H1 (cell line): ENCODE data around the gene DYDC2. TPM values are rescaled to one million over a fixed set of nuclear protein-coding genes. Genes with fewer than 3 reads are reported as not detected.

Source experiments
- CTCF ChIA-PET: fragments of 300-600 bp; sonication (Branson Sonifier 250); formaldehyde crosslinking; loops from one replicate; lab custom pipeline; 2021; ENCODE audit not compliant: partially characterized antibody; lab: Charles Lee
- POLR2A ChIA-PET: fragments of 300-600 bp; sonication (Branson Sonifier 250); formaldehyde crosslinking; loops from one replicate; lab custom pipeline; 2021; ENCODE audit warnings: inconsistent platforms; ENCODE audit not compliant: partially characterized antibody; lab: Charles Lee
- DNase-seq, 2 experiments: peaks; one replicate each; pipeline versions ENCODE4 v3.0.0 to v3.0.0-alpha.2; 2010 to 2022; ENCODE audit warnings: low spot score in 2 of 2, low read depth in 1 of 2, mixed read lengths in 1 of 2
- FAIRE-seq: peaks from 2 replicates; lab custom pipeline; 2011; peaks lifted over from hg19 to GRCh38; lab: Jason Lieb, UNC
- H2AFZ ChIP-seq: 2 replicates; pipeline ENCODE4 v1.8.1; 2012; ENCODE audit warnings: low read length, inconsistent platforms
- H2AK5ac ChIP-seq: 2 replicates; pipeline ENCODE4 v1.6.1; 2013; ENCODE audit warnings: low read depth, low read length
- H2BK120ac ChIP-seq: replicated peaks from 2 replicates; pipeline ENCODE3; 2013; ENCODE audit warnings: low read depth, low read length, inconsistent platforms
- H2BK12ac ChIP-seq: 2 replicates; pipeline ENCODE4 v1.6.1; 2013; ENCODE audit warnings: low read depth, low read length
- H2BK15ac ChIP-seq: 2 replicates; pipeline ENCODE4 v1.6.1; 2013; ENCODE audit warnings: low read length
- H2BK20ac ChIP-seq: 2 replicates; pipeline ENCODE4 v1.6.1; 2013; ENCODE audit warnings: low read length
- H2BK5ac ChIP-seq: 2 replicates; pipeline ENCODE4 v1.6.1; 2013; ENCODE audit warnings: low read depth, low read length
- H3K14ac ChIP-seq: 2 replicates; pipeline ENCODE4 v1.6.1; 2013; ENCODE audit warnings: inconsistent platforms; ENCODE audit not compliant: insufficient read length
- H3K18ac ChIP-seq: 2 replicates; pipeline ENCODE4 v1.6.1; 2013; ENCODE audit warnings: low read length; ENCODE audit errors: extremely low read depth
- H3K23ac ChIP-seq: 2 replicates; pipeline ENCODE4 v1.6.1; 2013; ENCODE audit warnings: inconsistent platforms; ENCODE audit not compliant: insufficient read length
- H3K23me2 ChIP-seq: 2 replicates; pipeline ENCODE4 v1.6.1; 2013; ENCODE audit warnings: low read depth, low read length
- H3K27ac ChIP-seq: 2 replicates; pipeline ENCODE4 v1.6.1; 2011; ENCODE audit warnings: low read depth, low read length, inconsistent platforms
- H3K27me3 ChIP-seq, 4 experiments: replicated peaks in 1 of 4; 1 replicate in 1 of 4; 2 replicates in 3 of 4; pipeline versions ENCODE4 v1.6.1 to v1.8.1; 2011 to 2013; ENCODE audit warnings: low read length in 3 of 4, mild to moderate bottlenecking in 3 of 4, inconsistent platforms in 2 of 4, mixed read lengths in 2 of 4, moderate library complexity in 1 of 4; ENCODE audit not compliant: control insufficient read depth in 3 of 4, insufficient read depth in 3 of 4; ENCODE audit errors: extremely low read depth in 1 of 4
- H3K36me3 ChIP-seq, 4 experiments: 2 replicates each; pipeline versions ENCODE4 v1.6.1 to v1.8.1; 2011 to 2013; ENCODE audit warnings: mild to moderate bottlenecking in 4 of 4, low read length in 3 of 4, moderate library complexity in 2 of 4, control low read depth in 1 of 4, inconsistent platforms in 1 of 4; ENCODE audit not compliant: insufficient read depth in 4 of 4, control insufficient read depth in 2 of 4
- H3K4ac ChIP-seq: replicated peaks from 2 replicates; pipeline ENCODE3; 2013; ENCODE audit warnings: low read length, low read depth, mixed read lengths, inconsistent platforms; ENCODE audit not compliant: insufficient read length
- H3K4me1 ChIP-seq, 4 experiments: replicated peaks in 1 of 4; 1 replicate in 1 of 4; 2 replicates in 3 of 4; pipeline versions ENCODE4 v1.6.1 to v1.8.1; 2011 to 2013; ENCODE audit warnings: low read length in 3 of 4, inconsistent platforms in 2 of 4, mixed read lengths in 1 of 4; ENCODE audit not compliant: insufficient read depth in 4 of 4, control insufficient read depth in 3 of 4
- H3K4me2 ChIP-seq, 2 experiments: 2 replicates each; pipeline versions ENCODE4 v1.6.1 to v1.8.1; 2011 to 2013; ENCODE audit warnings: low read depth in 2 of 2, low read length in 2 of 2, control low read depth in 1 of 2, inconsistent platforms in 1 of 2, mild to moderate bottlenecking in 1 of 2; ENCODE audit not compliant: insufficient read depth in 1 of 2
- H3K4me3 ChIP-seq, 4 experiments: fragments of 200-600, 300-600 bp in 1 of 4; sonication (generic), shearing (Covaris generic), sonication (Bioruptor Twin) in 1 of 4; 2 replicates each; pipeline versions ENCODE4 v1.5.1 to v1.8.1; 2011 to 2016; ENCODE audit warnings: low read length in 4 of 4, low read depth in 3 of 4, control low read depth in 2 of 4, inconsistent platforms in 2 of 4, mild to moderate bottlenecking in 2 of 4, mixed read lengths in 1 of 4, moderate library complexity in 1 of 4; ENCODE audit not compliant: insufficient read depth in 2 of 4; ENCODE audit errors: extremely low read depth in 1 of 4
- H3K56ac ChIP-seq: replicated peaks from 2 replicates; pipeline ENCODE3; 2013; ENCODE audit warnings: low read depth, mild to moderate bottlenecking, mixed read lengths, low read length, inconsistent platforms; ENCODE audit not compliant: insufficient read length
- H3K79me1 ChIP-seq: 2 replicates; pipeline ENCODE4 v1.6.1; 2013; ENCODE audit warnings: low read depth, low read length, control low read depth
- H3K79me2 ChIP-seq, 2 experiments: 2 replicates each; pipeline versions ENCODE4 v1.6.1 to v1.8.1; 2012 to 2013; ENCODE audit warnings: low read length in 2 of 2, mild to moderate bottlenecking in 2 of 2, inconsistent platforms in 1 of 2; ENCODE audit not compliant: insufficient read depth in 2 of 2, control insufficient read depth in 1 of 2
- H3K9ac ChIP-seq, 4 experiments: replicated peaks in 1 of 4; 1 replicate in 1 of 4; 2 replicates in 3 of 4; pipeline versions ENCODE4 v1.6.1 to v1.8.1; 2011 to 2013; ENCODE audit warnings: low read depth in 3 of 4, low read length in 3 of 4, control low read depth in 2 of 4, mild to moderate bottlenecking in 2 of 4, moderate library complexity in 2 of 4, inconsistent platforms in 1 of 4; ENCODE audit errors: extremely low read depth in 1 of 4
- H3K9me3 ChIP-seq, 2 experiments: 2 replicates each; pipeline versions ENCODE4 v1.6.1 to v1.8.1; 2012 to 2013; ENCODE audit warnings: mild to moderate bottlenecking in 2 of 2, moderate library complexity in 2 of 2, control low read depth in 1 of 2, inconsistent platforms in 1 of 2, low read depth in 1 of 2, low read length in 1 of 2, mixed read lengths in 1 of 2; ENCODE audit not compliant: insufficient read depth in 2 of 2
- H4K20me1 ChIP-seq, 2 experiments: replicated peaks in 1 of 2; 2 replicates each; pipeline versions ENCODE3 to v1.8.1; 2011 to 2013; ENCODE audit warnings: inconsistent platforms in 2 of 2, low read length in 2 of 2, mild to moderate bottlenecking in 1 of 2; ENCODE audit not compliant: insufficient read depth in 2 of 2, control insufficient read depth in 1 of 2
- H4K5ac ChIP-seq: 2 replicates; pipeline ENCODE4 v1.6.1; 2013; ENCODE audit warnings: low read length, low read depth, mixed read lengths, inconsistent platforms; ENCODE audit not compliant: insufficient read length
- H4K8ac ChIP-seq: 2 replicates; pipeline ENCODE4 v1.8.0; 2013; ENCODE audit warnings: mild to moderate bottlenecking, moderate library complexity, low read length, inconsistent platforms; ENCODE audit not compliant: insufficient read depth; ENCODE audit errors: extremely low read depth
- H4K91ac ChIP-seq: replicated peaks from 2 replicates; pipeline ENCODE3; 2013; ENCODE audit warnings: low read length, mixed read lengths, inconsistent platforms; ENCODE audit not compliant: insufficient read length
- ATF3 ChIP-seq: IDR thresholded peaks from 2 replicates; pipeline ENCODE4 v1.6.1; 2011; ENCODE audit warnings: low read depth, mild to moderate bottlenecking, low read length; ENCODE audit not compliant: insufficient read depth
- CHD1 ChIP-seq: IDR thresholded peaks from 2 replicates; pipeline ENCODE4 v1.6.1; 2012; ENCODE audit warnings: low read depth, low read length, improper control_type of control experiment
- CREB1 ChIP-seq: IDR thresholded peaks from 2 replicates; pipeline ENCODE4 v1.6.1; 2012; ENCODE audit warnings: inconsistent platforms
- CTCF ChIP-seq, 3 experiments: IDR thresholded peaks; 1 replicate in 2 of 3; 2 replicates in 1 of 3; pipeline versions ENCODE4 v1.5.1 to v1.6.1; 2011; ENCODE audit warnings: low read length in 3 of 3, mild to moderate bottlenecking in 3 of 3, inconsistent platforms in 2 of 3, low read depth in 1 of 3, moderate library complexity in 1 of 3; ENCODE audit not compliant: insufficient read depth in 1 of 3; ENCODE audit errors: control extremely low read depth in 1 of 3
- E2F6 ChIP-seq: IDR thresholded peaks from 2 replicates; pipeline ENCODE4 v1.6.1; 2012; ENCODE audit warnings: inconsistent platforms
- EZH2 ChIP-seq: fragments of 200-600 bp; sonication (generic); IDR thresholded peaks from 2 replicates; pipeline ENCODE4 v1.7.1; 2012; ENCODE audit warnings: low read depth, mild to moderate bottlenecking, moderate library complexity, low read length, inconsistent platforms; ENCODE audit not compliant: severe bottlenecking
- KDM5A ChIP-seq: fragments of 200-600 bp; IDR thresholded peaks from 2 replicates; pipeline ENCODE4 v1.7.1; 2012; ENCODE audit warnings: mild to moderate bottlenecking, low read length, inconsistent platforms, mixed read lengths
- RBBP5 ChIP-seq: IDR thresholded peaks from 2 replicates; pipeline ENCODE4 v1.7.1; 2012; ENCODE audit warnings: low read depth, mild to moderate bottlenecking, inconsistent platforms, low read length, moderate library complexity, borderline replicate concordance
- SP1 ChIP-seq: IDR thresholded peaks from 2 replicates; pipeline ENCODE4 v1.6.1; 2011; ENCODE audit warnings: low read depth, low read length
- SP2 ChIP-seq: IDR thresholded peaks from 2 replicates; pipeline ENCODE4 v1.6.1; 2012; ENCODE audit warnings: mild to moderate bottlenecking, low read length, inconsistent platforms
- YY1 ChIP-seq: IDR thresholded peaks from 2 replicates; pipeline ENCODE4 v1.6.1; 2011; ENCODE audit warnings: low read depth, mild to moderate bottlenecking, low read length
- WGBS, 2 experiments: shearing (Covaris generic) in 1 of 2; methylation state at CpG; one replicate each; pipeline versions ENCODE4 v1.1.6 to v1.1.7; 2013 to 2015; ENCODE audit warnings: low lambda C conversion rate in 2 of 2, mixed read lengths in 2 of 2, inconsistent platforms in 1 of 2, low coverage in 1 of 2, missing lambda C conversion rate in 1 of 2; ENCODE audit not compliant: insufficient replicate concordance in 2 of 2, insufficient coverage in 1 of 2, insufficient read length in 1 of 2; ENCODE audit errors: extremely low coverage in 1 of 2, missing lambda C conversion rate in 1 of 2; 5-methylcytosine and 5-hydroxymethylcytosine counted together
- polyA plus RNA-seq, 7 experiments: library from polyadenylated mRNA; depleted of rRNA in 3 of 7; stranded (reverse) in 5 of 7; unstranded in 2 of 7; fragments of >200 nt in 5 of 7; fragments of 200-250 nt in 2 of 7; gene quantifications; 1 replicate in 5 of 7; 2 replicates in 1 of 7; 4 replicates in 1 of 7; pipeline versions ENCODE4 v1.2.1 to v1.2.3, GENCODE V29; 2011 to 2013; ENCODE audit warnings: missing spikeins in 2 of 7, mixed read lengths in 2 of 7
- total RNA-seq: library from RNA; stranded (reverse); fragmentation: NEBNext Ultra II Directional; extraction: Animal tissue kit (Norgen Biotek cat#: 25700); gene quantifications from 2 replicates; pipeline ENCODE4 v1.2.1, GENCODE V29; 2021

Gene DYDC2
- total and polyA plus RNA-seq, 2 of the 8 experiments (the other 6 are each of a cell fraction or from before 2014, with no cell fraction given) = 1.5 to 5.2 TPM

- no peak overlapping the region for H2BK15ac ChIP-seq
- no peak overlapping the region for H3K56ac ChIP-seq
- H3K79me2 ChIP-seq = no peaks in the 10 kb centered on the region
- no peak overlapping the region for H2BK12ac ChIP-seq
- H3K18ac ChIP-seq = no peak overlapping the region
- WGBS, 2 experiments = 97% methylated on average over 10 of the region's 21 CpGs; no CpG with 5 or more reads in 1 of the 2 experiments
- H3K4ac ChIP-seq = no peak overlapping the region
- H3K36me3 ChIP-seq = no peaks in the 10 kb centered on the region
- H4K91ac ChIP-seq = no peak overlapping the region
- H3K27me3 ChIP-seq = no peaks in the 10 kb centered on the region
- no peak overlapping the region for H4K8ac ChIP-seq
- POLR2A ChIA-PET = no interaction called here
- no peak overlapping the region for H3K4me2 ChIP-seq
- no peak overlapping the region for H2AFZ ChIP-seq
- no peak overlapping the region for H2BK5ac ChIP-seq
- no peak overlapping the region for H3K14ac ChIP-seq
- H3K79me1 ChIP-seq = no peaks in the 10 kb centered on the region
- H2AK5ac ChIP-seq = no peak overlapping the region
- no peak overlapping the region for H2BK20ac ChIP-seq
- no peaks in the 10 kb centered on the region for H3K23me2 ChIP-seq
- FAIRE-seq (no peak), DNase-seq (no peak)
- H3K27ac ChIP-seq = no peak overlapping the region
- no peaks in the 10 kb centered on the region for H4K20me1 ChIP-seq
- H3K9ac ChIP-seq = no peak overlapping the region
- CTCF ChIA-PET = interaction anchor here (0.6 to 1.8 kb wide), 3 partner anchors 11 to 67 kb away, joined by 3 to 5 read pairs (median 3); no protein-coding TSS in a partner anchor
- H3K4me3 ChIP-seq = no peak overlapping the region
- H2BK120ac ChIP-seq = no peak overlapping the region
- no peak overlapping the region for H4K5ac ChIP-seq
- H3K4me1 ChIP-seq = no peaks in the 10 kb centered on the region
- no peaks in the 10 kb centered on the region; a peak in 1 of 4 replicates for H3K9me3 ChIP-seq
- no peak overlapping the region for H3K23ac ChIP-seq
- TF ChIP-seq CTCF (IDR thresholded peaks at IDR 0.05; ENCODE audit: control extremely low read depth in 1 of 3, insufficient read depth in 1 of 3, low read depth in 1 of 3, low read length in 3 of 3) = no peak
- no peak for TF ChIP-seq SP1
- TF ChIP-seq SP2 = no peak
- no peak for TF ChIP-seq CREB1
- no peak for TF ChIP-seq ATF3
- TF ChIP-seq CHD1 = no peak
- no peak for TF ChIP-seq YY1
- no peak for TF ChIP-seq EZH2
- no peak for TF ChIP-seq RBBP5
- no peak for TF ChIP-seq KDM5A
- TF ChIP-seq E2F6 = no peak
These were observed 41.2 kb upstream of the DYDC2 start for GRCh38 chr10:80315391-80315790.
